ENCODE results near the gene TNP2.

TNP2 gene

GRCh38 chr16:11277607-11278337 lies 8.6 kb upstream of the TNP2 start:
- DNase-seq (ENCODE audit: low read depth in 1 of 2, low spot score in 1 of 2), result no peak

GRCh38 chr16:11276896-11277593 lies 7.9 kb upstream of the TNP2 start:
- DNase-seq (ENCODE audit: low read depth in 1 of 2, low spot score in 1 of 2), result no peak

- DNase-seq (ENCODE audit: low read depth in 1 of 2, low spot score in 1 of 2), result no peak
These were observed 7.2 kb upstream of the TNP2 start, which contains the start of gene PRM2 for GRCh38 chr16:11276143-11276895. TSS of gene PRM2 (minus strand) at chr16:11276480. CDS start at chr16:11276370, 110 bp downstream.

GRCh38 chr16:11274964-11275363 lies 5.8 kb upstream of the TNP2 start:
- DNase-seq (ENCODE audit: low read depth in 1 of 2, low spot score in 1 of 2), result no peak

- no peak for DNase-seq (ENCODE audit: low read depth in 1 of 2, low spot score in 1 of 2)
These were observed 4.7 kb upstream of the TNP2 start for GRCh38 chr16:11273721-11274324.

- DNase-seq (ENCODE audit: low read depth in 1 of 2, low spot score in 1 of 2), result no peak
These were observed 4.0 kb upstream of the TNP2 start, which contains the start of gene PRM3 for GRCh38 chr16:11272921-11273720. TSS of gene PRM3 (minus strand) at chr16:11273629. CDS start at chr16:11273595, 34 bp downstream.

- no peak for DNase-seq (ENCODE audit: low read depth in 1 of 2, low spot score in 1 of 2)
These were observed 3.4 kb upstream of the TNP2 start for GRCh38 chr16:11272484-11272883.

- no peak for DNase-seq (ENCODE audit: low read depth in 1 of 2, low spot score in 1 of 2)
These were observed 2.5 kb upstream of the TNP2 start for GRCh38 chr16:11271610-11272009.

- DNase-seq (ENCODE audit: low read depth in 1 of 2, low spot score in 1 of 2), result no peak
These were observed 1.6 kb upstream of the TNP2 start for GRCh38 chr16:11270602-11271162.

GRCh38 chr16:11265124-11265523 lies 4.0 kb downstream of the TNP2 start:
- DNase-seq (ENCODE audit: low read depth in 1 of 2, low spot score in 1 of 2), result no peak

GRCh38 chr16:11264155-11264832 lies 4.8 kb downstream of the TNP2 start:
- no peak for DNase-seq (ENCODE audit: low read depth in 1 of 2, low spot score in 1 of 2)

- DNase-seq (ENCODE audit: low read depth in 1 of 2, low spot score in 1 of 2), result no peak
These were observed 5.4 kb downstream of the TNP2 start for GRCh38 chr16:11263737-11264136.

GRCh38 chr16:11262915-11263314 lies 6.2 kb downstream of the TNP2 start:
- no peak for DNase-seq (ENCODE audit: low read depth in 1 of 2, low spot score in 1 of 2)

- no peak for DNase-seq (ENCODE audit: low read depth in 1 of 2, low spot score in 1 of 2)
These were observed 8.5 kb downstream of the TNP2 start for GRCh38 chr16:11260596-11260966.

GRCh38 chr16:11259655-11260595 lies 9.2 kb downstream of the TNP2 start:
- no peak for DNase-seq (ENCODE audit: low read depth in 1 of 2, low spot score in 1 of 2)

- no peak for DNase-seq (ENCODE audit: low read depth in 1 of 2, low spot score in 1 of 2)
These were observed 10.3 kb downstream of the TNP2 start for GRCh38 chr16:11258553-11259492.

GRCh38 chr16:11257131-11257938 lies 11.8 kb downstream of the TNP2 start:
- DNase-seq (ENCODE audit: low read depth in 1 of 2, low spot score in 1 of 2), result no peak

Measured in activated T-helper 1 cell treated with anti-CD3 and anti-CD28 coated beads, Interleukin-2, amount 50 U/mL, for 16 hours (primary cell).